HG03103 (cell line): ENCODE results near the gene SAG.
"Not testable (repeated sequence)": the region's sequence is repeated elsewhere in the genome, so short reads cannot be mapped to it uniquely, and the experiment has no call there.

Source experiments
- ATAC-seq: cut with Tn5 transposase; IDR thresholded peaks from one replicate; pipeline ENCODE4 v1.9.1; 2021; ENCODE audit warnings: low read depth; ENCODE audit not compliant: unreplicated experiment

The SAG gene

DNA sequence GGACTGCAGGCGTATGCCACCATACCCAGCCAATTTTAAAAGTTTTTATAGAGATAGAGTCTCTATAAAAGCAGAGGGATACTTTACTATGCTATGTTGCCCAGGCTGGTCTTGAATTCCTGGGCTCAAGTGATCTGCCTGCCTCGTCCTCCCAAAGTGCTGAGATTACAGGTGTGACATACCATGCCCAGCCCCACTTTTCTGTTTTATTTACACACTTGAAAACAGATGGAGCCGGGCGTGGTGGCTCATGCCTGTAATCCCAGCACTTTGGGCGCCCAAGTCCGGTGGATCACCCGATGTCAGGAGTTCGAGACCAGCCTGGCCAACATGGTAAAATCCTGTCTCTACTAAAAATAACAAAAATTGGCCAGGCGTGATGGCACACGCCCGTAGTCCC is 67.2 kb downstream of the SAG start:
- ATAC-seq = not testable (repeated sequence)

- no peak for ATAC-seq
These were observed 68.1 kb downstream of the SAG start for GRCh38 chr2:233375490-233376314.

DNA sequence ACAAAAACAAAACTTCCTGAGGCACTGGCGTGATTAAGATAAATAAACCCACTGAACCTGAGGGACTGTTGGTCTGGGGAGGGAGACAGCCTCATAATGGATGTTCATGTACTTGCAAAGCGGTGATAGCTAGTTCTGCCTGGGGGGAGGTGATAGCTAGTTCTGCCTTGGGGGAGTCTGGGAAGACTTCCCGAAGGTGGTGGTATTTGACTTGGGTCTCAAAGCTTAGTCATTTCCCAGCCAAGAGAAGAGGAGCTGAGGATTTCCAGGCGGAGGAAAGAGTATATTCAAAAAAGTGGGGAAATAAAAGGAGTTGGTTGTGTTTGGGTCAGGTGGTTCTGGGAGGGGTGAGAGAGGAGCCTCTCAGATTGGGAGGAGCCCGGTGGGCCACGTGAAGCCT is 71.4 kb downstream of the SAG start:
- no peak for ATAC-seq

DNA sequence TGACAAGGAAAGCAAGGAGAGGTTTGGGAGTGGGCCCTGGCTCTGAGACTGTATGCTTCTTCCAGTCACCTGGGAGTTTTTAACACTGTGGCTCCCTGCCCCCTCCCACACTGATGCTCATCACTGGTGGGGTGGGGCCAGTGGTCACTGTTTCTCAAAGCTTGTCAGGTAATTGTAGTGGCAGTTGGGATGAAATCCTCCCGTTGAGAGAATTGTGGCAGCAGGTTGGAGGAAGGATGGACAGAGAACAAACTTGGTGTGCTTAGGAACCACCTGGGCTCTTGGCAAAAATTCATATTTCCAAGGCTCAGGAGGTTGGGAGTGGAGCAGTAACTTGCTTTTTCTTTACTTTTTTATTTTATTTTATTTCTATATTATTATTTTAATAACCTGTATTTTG is 71.8 kb downstream of the SAG start:
- ATAC-seq = no peak

GRCh38 chr2:233380132-233380895 is 72.7 kb downstream of the SAG start:
- ATAC-seq = no peak

- no peak for ATAC-seq
These were observed 73.5 kb downstream of the SAG start for GRCh38 chr2:233380995-233381637.

- no peak for ATAC-seq
These were observed 74.0 kb downstream of the SAG start for GRCh38 chr2:233381638-233381995.

GRCh38 chr2:233384015-233384414 is 76.4 kb downstream of the SAG start:
- no peak for ATAC-seq

DNA sequence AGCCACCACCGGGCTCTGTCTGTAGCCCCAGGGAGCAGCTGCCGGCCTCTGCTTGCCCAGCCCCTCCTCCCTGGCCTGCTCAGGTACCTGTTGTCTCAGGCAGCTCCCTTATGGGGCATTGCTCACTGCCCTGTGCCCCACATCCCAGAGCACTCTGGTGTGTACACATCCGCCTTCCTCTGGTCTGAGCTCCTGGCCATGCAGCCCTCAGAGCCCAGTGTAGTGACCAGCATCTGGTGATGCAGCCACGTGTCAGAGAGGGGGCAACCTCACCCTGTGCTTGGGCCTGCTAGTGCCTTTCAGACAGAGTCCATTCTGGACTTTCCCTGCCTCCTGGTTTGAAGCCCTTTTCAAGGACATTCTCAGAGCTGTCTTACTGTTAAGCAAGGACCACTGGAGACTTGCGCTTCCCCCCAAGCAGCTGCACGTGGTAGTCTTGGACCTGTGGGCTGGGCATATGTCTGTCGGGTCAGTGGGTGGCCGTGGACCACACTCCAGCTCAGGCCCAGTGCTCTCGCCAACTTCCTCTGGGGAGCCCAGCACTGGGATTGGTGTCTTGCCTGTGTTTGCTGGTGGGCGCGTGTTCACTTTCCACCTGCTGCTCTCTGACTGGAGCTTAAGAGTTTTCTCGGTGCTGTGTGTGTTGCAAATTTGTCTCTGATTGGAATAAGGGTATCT is 77.3 kb downstream of the SAG start:
- peak; percentile 20 for ATAC-seq

DNA sequence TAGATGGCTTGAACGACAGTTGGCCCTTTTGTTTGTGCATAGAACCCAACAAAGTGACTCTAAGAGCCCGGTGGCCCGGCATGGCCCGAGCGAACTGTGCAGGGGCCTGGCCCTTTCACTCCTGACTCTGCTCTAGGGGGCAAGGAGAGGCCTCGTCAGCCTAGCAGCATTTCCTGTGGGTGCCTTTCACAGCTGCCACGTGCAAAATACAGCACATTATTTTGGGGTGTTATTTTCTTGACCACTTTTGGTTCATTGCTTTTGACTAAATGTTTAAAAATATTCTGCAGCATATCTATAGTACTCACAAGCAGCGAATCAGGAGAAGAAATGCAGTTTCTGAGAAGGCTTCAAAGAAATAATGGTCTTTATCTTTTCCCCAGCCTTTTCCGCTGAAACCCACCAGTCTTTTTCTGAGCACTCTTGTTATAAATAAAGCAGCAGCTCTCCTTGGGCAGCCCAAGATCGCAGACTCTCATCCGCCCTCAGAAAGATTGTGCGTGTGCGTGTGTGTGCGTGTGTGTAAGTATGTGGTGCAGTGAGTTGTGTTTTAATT is 78.0 kb downstream of the SAG start:
- peak; percentile 57 for ATAC-seq

DNA sequence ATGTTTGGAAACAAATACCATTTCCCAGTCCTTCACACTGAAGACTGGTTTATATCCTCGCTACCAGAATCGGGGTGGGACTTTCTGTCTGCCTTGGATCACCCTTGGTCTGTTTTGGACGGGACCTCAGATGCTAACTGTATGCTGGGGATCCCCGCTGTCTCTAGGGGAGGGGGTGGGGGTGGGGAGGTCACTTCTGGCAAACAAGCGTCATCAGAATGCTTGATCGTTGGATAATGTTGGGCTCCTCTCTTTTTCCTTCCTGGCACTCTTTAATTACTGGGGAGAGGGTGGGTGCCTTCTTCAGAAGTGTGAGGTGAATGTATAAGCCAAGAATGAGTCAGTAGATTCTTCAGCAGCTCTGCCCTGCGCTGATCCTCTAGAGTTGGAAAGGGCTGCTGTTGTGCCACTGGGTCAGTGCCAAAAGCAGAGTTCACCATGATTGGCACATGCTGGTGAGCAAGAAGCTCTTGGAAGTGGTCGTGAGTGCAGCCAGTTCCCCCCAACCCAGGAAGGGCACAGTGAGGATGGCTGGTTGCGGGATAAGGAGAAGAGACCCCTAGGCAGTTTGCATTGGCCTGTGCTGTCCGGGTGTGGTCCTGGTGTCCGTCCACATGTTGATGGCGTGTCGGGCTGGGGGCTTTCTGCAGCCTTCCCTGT is 78.9 kb downstream of the SAG start:
- ATAC-seq = no peak

- no peak for ATAC-seq
These were observed 79.6 kb downstream of the SAG start for GRCh38 chr2:233387225-233387624.

- no peak for ATAC-seq
These were observed 80.3 kb downstream of the SAG start for GRCh38 chr2:233387667-233388528.

GRCh38 chr2:233389601-233390125 is 82.0 kb downstream of the SAG start:
- ATAC-seq = no peak

GRCh38 chr2:233395687-233396086 is 88.1 kb downstream of the SAG start:
- no peak for ATAC-seq
